Measurements from ENCODE around the gene PGAP3.

DNA sequence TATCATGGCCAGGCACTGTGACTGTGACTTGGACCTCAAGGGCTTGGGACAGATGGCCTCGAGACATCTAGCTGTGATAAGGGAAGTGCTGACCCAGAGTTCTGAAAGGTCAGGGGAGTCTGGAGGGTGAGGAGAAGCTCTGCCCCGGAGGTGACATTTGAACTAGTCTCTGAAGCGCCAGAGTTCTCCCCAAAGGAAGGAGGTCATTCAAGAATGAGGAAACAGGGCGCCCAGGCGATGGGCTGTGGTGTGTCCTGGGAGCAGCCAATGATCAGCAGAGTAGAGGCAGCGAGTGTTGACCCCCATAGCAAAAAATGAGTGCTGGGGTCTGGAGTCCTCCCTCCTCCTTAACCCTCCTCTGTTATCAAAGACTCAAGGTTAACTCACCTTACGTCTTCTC is 46.0 kb downstream of the PGAP3 start:
- TF ChIP-seq, protein P1, sequence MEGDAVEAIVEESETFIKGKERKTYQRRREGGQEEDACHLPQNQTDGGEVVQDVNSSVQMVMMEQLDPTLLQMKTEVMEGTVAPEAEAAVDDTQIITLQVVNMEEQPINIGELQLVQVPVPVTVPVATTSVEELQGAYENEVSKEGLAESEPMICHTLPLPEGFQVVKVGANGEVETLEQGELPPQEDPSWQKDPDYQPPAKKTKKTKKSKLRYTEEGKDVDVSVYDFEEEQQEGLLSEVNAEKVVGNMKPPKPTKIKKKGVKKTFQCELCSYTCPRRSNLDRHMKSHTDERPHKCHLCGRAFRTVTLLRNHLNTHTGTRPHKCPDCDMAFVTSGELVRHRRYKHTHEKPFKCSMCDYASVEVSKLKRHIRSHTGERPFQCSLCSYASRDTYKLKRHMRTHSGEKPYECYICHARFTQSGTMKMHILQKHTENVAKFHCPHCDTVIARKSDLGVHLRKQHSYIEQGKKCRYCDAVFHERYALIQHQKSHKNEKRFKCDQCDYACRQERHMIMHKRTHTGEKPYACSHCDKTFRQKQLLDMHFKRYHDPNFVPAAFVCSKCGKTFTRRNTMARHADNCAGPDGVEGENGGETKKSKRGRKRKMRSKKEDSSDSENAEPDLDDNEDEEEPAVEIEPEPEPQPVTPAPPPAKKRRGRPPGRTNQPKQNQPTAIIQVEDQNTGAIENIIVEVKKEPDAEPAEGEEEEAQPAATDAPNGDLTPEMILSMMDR (IDR thresholded peaks at IDR 0.05): no peak
- TF ChIP-seq POLR2A (IDR thresholded peaks at IDR 0.05): no peak
